Neural cell (in vitro differentiated cells): Measurements from ENCODE around the gene TMEM187.

Experiments
- CTCF ChIP-seq: fragments of 450-650 bp; IDR thresholded peaks from 2 replicates; pipeline ENCODE4 v1.5.1; 2014; ENCODE audit warnings: antibody characterized with exemption, mild to moderate bottlenecking, moderate library complexity; ENCODE audit not compliant: poor library complexity, severe bottlenecking
- EZH2 ChIP-seq: fragments of 200-600, 300-800 bp; shearing (Covaris generic), sonication (generic); IDR thresholded peaks from 2 replicates; pipeline ENCODE4 v1.6.1; 2014; ENCODE audit warnings: antibody characterized with exemption, low read length, borderline replicate concordance, mild to moderate bottlenecking; ENCODE audit not compliant: insufficient read depth, poor library complexity, severe bottlenecking
- POLR2AphosphoS5 ChIP-seq: IDR thresholded peaks from 2 replicates; pipeline ENCODE4 v1.6.1; 2012
- RAD21 ChIP-seq: fragments of 450-650 bp; conservative IDR thresholded peaks from 2 replicates; pipeline ENCODE4 v1.6.1; 2014; ENCODE audit warnings: antibody characterized with exemption, mild to moderate bottlenecking, moderate library complexity
- TF ChIP-seq, protein P1 (sequence below): IDR thresholded peaks from 2 replicates; pipeline ENCODE4 v1.6.1; 2012; ENCODE audit warnings: borderline replicate concordance

DNA sequence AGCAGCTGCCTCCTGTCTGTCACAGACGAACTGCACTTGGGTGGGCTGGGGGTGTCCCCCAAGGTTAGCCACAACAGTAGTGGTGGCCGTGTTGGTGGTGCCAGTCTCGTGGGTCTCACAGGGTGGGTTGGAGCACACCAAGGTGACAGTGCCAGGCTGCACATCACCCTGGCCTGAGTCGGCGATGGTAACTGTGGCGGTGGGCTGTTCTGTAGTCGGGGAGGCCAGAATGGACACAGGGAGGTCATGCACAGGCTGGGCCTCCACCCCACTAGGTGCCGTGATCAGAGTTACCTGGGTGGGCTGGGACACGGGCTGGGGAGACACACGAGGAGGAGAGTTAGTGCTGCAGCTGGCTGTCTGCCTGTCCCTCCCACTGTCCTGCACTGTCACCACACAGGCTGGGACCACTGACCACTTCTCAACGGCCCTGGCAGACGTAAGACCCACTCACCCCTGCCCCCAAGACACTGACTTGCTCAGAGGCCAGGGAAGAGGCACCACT lies 17.3 kb upstream of the TMEM187 start:
- no peak for TF ChIP-seq CTCF
- TF ChIP-seq POLR2AphosphoS5: no peak
- TF ChIP-seq, protein P1, sequence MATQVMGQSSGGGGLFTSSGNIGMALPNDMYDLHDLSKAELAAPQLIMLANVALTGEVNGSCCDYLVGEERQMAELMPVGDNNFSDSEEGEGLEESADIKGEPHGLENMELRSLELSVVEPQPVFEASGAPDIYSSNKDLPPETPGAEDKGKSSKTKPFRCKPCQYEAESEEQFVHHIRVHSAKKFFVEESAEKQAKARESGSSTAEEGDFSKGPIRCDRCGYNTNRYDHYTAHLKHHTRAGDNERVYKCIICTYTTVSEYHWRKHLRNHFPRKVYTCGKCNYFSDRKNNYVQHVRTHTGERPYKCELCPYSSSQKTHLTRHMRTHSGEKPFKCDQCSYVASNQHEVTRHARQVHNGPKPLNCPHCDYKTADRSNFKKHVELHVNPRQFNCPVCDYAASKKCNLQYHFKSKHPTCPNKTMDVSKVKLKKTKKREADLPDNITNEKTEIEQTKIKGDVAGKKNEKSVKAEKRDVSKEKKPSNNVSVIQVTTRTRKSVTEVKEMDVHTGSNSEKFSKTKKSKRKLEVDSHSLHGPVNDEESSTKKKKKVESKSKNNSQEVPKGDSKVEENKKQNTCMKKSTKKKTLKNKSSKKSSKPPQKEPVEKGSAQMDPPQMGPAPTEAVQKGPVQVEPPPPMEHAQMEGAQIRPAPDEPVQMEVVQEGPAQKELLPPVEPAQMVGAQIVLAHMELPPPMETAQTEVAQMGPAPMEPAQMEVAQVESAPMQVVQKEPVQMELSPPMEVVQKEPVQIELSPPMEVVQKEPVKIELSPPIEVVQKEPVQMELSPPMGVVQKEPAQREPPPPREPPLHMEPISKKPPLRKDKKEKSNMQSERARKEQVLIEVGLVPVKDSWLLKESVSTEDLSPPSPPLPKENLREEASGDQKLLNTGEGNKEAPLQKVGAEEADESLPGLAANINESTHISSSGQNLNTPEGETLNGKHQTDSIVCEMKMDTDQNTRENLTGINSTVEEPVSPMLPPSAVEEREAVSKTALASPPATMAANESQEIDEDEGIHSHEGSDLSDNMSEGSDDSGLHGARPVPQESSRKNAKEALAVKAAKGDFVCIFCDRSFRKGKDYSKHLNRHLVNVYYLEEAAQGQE: no peak
- no peak for TF ChIP-seq EZH2
- no peak for TF ChIP-seq RAD21
